ENCODE measurements around the gene CSNK1E.

Gene CSNK1E

DNA sequence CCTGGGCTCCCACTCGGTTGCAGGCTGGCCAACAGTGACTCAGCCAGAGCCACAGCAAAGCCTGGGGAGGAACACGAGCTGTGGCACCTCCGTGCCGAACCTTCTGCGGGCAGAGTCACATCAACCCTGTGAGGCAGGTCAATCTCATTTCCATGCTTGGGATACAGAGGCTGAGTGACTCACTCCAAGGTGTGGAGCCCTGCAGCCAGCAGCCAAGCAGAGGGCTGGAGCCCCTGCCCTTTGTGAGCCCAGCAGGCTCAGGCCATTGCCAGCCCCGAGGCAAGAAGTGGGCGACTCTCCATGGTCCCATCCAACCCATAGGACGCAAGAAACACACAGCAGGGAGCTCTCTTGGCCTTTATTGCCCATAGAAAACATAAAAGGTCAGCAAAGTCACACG is 21.4 kb downstream of the CSNK1E start:
- Histone ChIP-seq H3K27ac (ENCODE audit: low read depth, low read length) (no peak overlapping the region), H3K4me1 (ENCODE audit: control insufficient read depth in 5 of 5, insufficient read depth in 5 of 5, low read length in 5 of 5) (peaks cover 9 to 41% (median 30%) of the 10 kb centered on the region in 5 donors)

DNA sequence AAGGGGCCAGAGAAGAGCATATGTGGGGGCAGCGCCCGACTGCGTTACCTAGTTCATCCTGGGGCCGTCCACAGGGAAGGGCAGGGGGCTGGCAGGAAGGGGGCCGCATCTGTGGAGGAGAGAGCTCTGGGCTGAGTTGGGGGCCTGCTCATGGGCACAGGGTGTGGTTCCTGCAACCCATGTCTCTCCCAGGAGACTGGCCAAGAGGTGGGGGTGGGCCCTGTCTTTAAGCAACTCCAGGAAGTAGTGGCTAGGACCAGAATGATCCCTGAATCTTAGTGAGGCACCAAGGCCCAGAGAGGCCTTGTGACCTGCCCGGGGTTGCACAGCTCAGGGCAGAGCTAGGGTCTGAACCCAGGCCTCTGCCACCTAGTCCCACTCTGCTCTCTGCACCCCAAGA is 21.9 kb downstream of the CSNK1E start:
- peak overlapping the region; percentile 16 for H3K27ac ChIP-seq (ENCODE audit: low read depth, low read length)
- peaks cover 9 to 43% (median 31%) of the 10 kb centered on the region in 5 donors for H3K4me1 ChIP-seq (ENCODE audit: control insufficient read depth in 5 of 5, insufficient read depth in 5 of 5, low read length in 5 of 5)
- no peaks in the 10 kb centered on the region for H3K27me3 ChIP-seq (ENCODE audit: control insufficient read depth in 5 of 5, insufficient read depth in 4 of 5, low read length in 5 of 5)
- no peak overlapping the region for H3K4me3 ChIP-seq (ENCODE audit: low read depth in 1 of 5, low read length in 5 of 5)
- no peaks in the 10 kb centered on the region for H3K9me3 ChIP-seq (ENCODE audit: control insufficient read depth in 5 of 5, low read length in 5 of 5)
- peaks cover 0 to 91% (median 89%) of the 10 kb centered on the region in 5 donors for H3K36me3 ChIP-seq (ENCODE audit: control insufficient read depth in 5 of 5, insufficient read depth in 5 of 5, low read length in 5 of 5)
- no peak overlapping the region for H3K9ac ChIP-seq (ENCODE audit: low read length in 5 of 5)

More for the DNA sequence above, 21.4 kb downstream of the CSNK1E start:
- Histone ChIP-seq H3K36me3 (ENCODE audit: control insufficient read depth in 5 of 5, insufficient read depth in 5 of 5, low read length in 5 of 5) (peaks cover 0 to 96% (median 93%) of the 10 kb centered on the region in 5 donors), H3K9ac (ENCODE audit: low read length in 5 of 5) (peak overlapping the region in 1 of 5 donors; percentile 56), H3K9me3 (ENCODE audit: control insufficient read depth in 5 of 5, low read length in 5 of 5) (no peaks in the 10 kb centered on the region), H3K4me3 (ENCODE audit: low read depth in 1 of 5, low read length in 5 of 5) (no peak overlapping the region), H3K27me3 (ENCODE audit: control insufficient read depth in 5 of 5, insufficient read depth in 4 of 5, low read length in 5 of 5) (no peaks in the 10 kb centered on the region)

DNA sequence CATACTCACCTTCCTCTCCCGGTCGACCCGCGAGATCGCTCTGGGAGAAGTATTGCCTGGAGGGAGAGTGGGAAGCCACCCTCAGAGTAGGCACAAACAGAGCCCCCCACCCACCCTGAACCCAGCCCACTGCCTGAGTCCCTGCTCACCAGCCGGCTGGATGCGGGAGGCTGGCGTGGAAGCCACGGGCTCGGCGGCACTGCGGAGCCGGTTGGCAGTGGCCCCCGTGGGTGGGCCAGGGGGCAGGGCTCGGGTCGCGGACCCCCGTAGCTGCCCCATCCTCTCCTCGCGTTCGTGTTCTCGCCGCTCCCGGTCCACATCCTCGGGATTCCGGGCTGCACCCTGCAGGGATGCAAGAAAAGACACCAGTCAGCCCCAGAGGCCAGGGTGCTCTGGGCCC is 23.0 kb downstream of the CSNK1E start:
- peaks cover 14 to 54% (median 42%) of the 10 kb centered on the region in 5 donors for H3K4me1 ChIP-seq (ENCODE audit: control insufficient read depth in 5 of 5, insufficient read depth in 5 of 5, low read length in 5 of 5)
- H3K27me3 ChIP-seq (ENCODE audit: control insufficient read depth in 5 of 5, insufficient read depth in 4 of 5, low read length in 5 of 5), result no peaks in the 10 kb centered on the region
- peak overlapping the region; percentile 50 for H3K27ac ChIP-seq (ENCODE audit: low read depth, low read length)
- peaks cover 0 to 82% (median 79%) of the 10 kb centered on the region in 5 donors for H3K36me3 ChIP-seq (ENCODE audit: control insufficient read depth in 5 of 5, insufficient read depth in 5 of 5, low read length in 5 of 5)
- peak overlapping the region in 1 of 5 donors; percentile 52 for H3K9ac ChIP-seq (ENCODE audit: low read length in 5 of 5)
- H3K4me3 ChIP-seq (ENCODE audit: low read depth in 1 of 5, low read length in 5 of 5), result no peak overlapping the region
- no peaks in the 10 kb centered on the region for H3K9me3 ChIP-seq (ENCODE audit: control insufficient read depth in 5 of 5, low read length in 5 of 5)

DNA sequence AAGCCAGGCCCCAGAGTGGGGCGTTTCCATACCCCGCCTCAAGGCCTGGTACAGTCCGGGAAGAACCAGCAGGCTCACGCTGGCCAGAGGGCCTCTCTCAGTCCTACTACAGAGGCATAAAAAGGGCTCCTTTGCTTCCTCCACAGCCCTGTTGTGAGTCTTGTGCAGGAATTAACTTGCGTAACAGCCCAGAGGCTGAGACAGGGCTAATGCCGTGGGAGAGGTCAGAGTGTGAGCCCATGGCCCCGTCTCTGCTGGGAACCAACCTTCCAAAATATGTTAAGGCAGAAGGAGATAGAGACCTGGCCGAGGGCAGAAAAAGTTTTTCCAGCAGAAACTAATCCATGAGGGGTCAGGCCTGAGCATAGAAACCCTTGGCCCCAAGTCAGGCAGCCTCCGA is 24.5 kb downstream of the CSNK1E start:
- H3K27ac ChIP-seq (ENCODE audit: low read depth, low read length), result peak overlapping the region; percentile 50
- peak overlapping the region in 2 of 5 donors; percentile 42 to 52 for H3K9ac ChIP-seq (ENCODE audit: low read length in 5 of 5)
- peaks cover 14 to 55% (median 42%) of the 10 kb centered on the region in 5 donors for H3K4me1 ChIP-seq (ENCODE audit: control insufficient read depth in 5 of 5, insufficient read depth in 5 of 5, low read length in 5 of 5)
- H3K9me3 ChIP-seq (ENCODE audit: control insufficient read depth in 5 of 5, low read length in 5 of 5), result no peaks in the 10 kb centered on the region
- no peaks in the 10 kb centered on the region for H3K27me3 ChIP-seq (ENCODE audit: control insufficient read depth in 5 of 5, insufficient read depth in 4 of 5, low read length in 5 of 5)
- peaks cover 0 to 71% (median 64%) of the 10 kb centered on the region in 5 donors for H3K36me3 ChIP-seq (ENCODE audit: control insufficient read depth in 5 of 5, insufficient read depth in 5 of 5, low read length in 5 of 5)
- no peak overlapping the region for H3K4me3 ChIP-seq (ENCODE audit: low read depth in 1 of 5, low read length in 5 of 5)

DNA sequence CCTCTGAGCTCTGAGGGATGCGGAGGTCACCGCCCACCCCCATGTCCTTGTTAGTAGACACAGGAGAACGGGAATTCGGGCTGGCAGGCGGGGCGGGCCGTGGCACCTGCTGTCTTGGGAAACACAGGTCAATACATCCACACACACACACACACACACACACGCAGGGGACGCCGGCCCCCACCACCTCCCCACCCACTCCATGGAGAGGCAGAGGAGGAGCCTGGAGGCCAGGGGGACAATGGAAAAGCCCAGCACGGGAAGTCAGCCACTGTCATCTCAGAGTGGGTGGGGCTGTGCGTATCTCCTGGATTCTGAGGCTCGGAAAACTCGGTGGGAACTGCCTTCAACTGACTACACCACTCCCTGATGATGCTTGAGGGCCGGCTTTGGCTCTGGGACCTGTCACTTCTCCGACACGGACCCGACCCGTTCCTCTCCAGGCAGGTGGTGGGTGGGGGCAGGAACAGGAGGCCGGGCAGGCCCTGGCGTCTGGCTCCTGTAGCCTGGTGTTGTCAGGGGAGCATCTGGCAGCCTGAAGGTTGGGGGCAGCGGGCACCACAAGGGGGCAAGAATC is 25.9 kb downstream of the CSNK1E start:
- H3K36me3 ChIP-seq (ENCODE audit: control insufficient read depth in 5 of 5, insufficient read depth in 5 of 5, low read length in 5 of 5), result peaks cover 0 to 57% (median 50%) of the 10 kb centered on the region in 5 donors
- peaks cover 11 to 51% (median 40%) of the 10 kb centered on the region in 5 donors for H3K4me1 ChIP-seq (ENCODE audit: control insufficient read depth in 5 of 5, insufficient read depth in 5 of 5, low read length in 5 of 5)
- H3K4me3 ChIP-seq (ENCODE audit: low read depth in 1 of 5, low read length in 5 of 5), result no peak overlapping the region
- no peaks in the 10 kb centered on the region for H3K27me3 ChIP-seq (ENCODE audit: control insufficient read depth in 5 of 5, insufficient read depth in 4 of 5, low read length in 5 of 5)
- no peaks in the 10 kb centered on the region for H3K9me3 ChIP-seq (ENCODE audit: control insufficient read depth in 5 of 5, low read length in 5 of 5)
- no peak overlapping the region for H3K9ac ChIP-seq (ENCODE audit: low read length in 5 of 5)
- peak overlapping the region; percentile 79 for H3K27ac ChIP-seq (ENCODE audit: low read depth, low read length)

DNA sequence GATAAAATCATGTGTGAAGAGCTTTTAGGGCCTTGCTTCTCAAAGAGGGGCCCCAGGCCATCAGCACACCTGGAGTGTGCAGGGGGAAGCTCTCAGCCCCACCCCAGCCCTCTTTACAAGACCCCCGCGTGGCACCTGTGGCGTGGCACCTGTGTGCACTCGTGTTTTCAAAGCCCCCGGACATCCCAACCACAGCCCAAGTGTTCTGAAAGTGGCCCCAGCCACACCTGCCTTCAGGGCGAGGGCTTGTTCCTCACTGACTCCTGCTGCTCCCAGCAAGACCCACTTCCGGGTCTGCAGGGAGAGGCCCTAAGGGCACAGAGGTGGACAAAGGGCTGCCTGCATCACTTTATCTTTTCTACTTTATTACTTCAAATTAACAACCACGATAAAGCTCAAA is 26.9 kb downstream of the CSNK1E start:
- Histone ChIP-seq H3K9me3 (ENCODE audit: control insufficient read depth in 5 of 5, low read length in 5 of 5) (no peaks in the 10 kb centered on the region), H3K36me3 (ENCODE audit: control insufficient read depth in 5 of 5, insufficient read depth in 5 of 5, low read length in 5 of 5) (peaks cover 0 to 47% (median 41%) of the 10 kb centered on the region in 5 donors), H3K4me1 (ENCODE audit: control insufficient read depth in 5 of 5, insufficient read depth in 5 of 5, low read length in 5 of 5) (peaks cover 9 to 44% (median 37%) of the 10 kb centered on the region in 5 donors), H3K27me3 (ENCODE audit: control insufficient read depth in 5 of 5, insufficient read depth in 4 of 5, low read length in 5 of 5) (no peaks in the 10 kb centered on the region), H3K9ac (ENCODE audit: low read length in 5 of 5) (no peak overlapping the region), H3K27ac (ENCODE audit: low read depth, low read length) (peak overlapping the region; percentile 79), H3K4me3 (ENCODE audit: low read depth in 1 of 5, low read length in 5 of 5) (no peak overlapping the region)

DNA sequence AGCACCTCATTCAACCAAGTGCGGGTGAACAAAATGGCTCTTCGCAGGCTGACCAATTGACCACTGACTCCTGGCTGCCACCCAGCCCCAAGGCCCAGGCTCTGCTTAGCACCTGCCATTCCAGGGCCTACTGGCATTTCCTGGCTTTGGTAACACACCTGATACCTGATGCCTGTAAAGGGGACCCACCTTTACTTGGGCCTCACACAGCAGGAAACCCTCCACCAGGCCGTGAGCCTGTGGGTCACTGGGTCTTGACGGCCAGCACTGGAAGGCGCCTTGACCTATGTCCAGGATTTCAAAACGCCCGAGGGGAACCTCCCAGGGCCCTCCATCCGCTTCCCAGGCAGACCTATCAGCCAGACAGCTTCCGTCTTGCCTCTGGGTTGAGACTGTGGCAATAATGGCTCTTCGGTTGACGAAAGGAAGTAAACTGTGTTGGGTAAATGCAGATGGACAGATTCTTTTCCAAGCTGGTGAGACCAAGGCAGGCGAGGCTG is 27.6 kb downstream of the CSNK1E start:
- H3K27ac ChIP-seq (ENCODE audit: low read depth, low read length), result peak overlapping the region; percentile 79
- H3K36me3 ChIP-seq (ENCODE audit: control insufficient read depth in 5 of 5, insufficient read depth in 5 of 5, low read length in 5 of 5), result peaks cover 0 to 43% (median 34%) of the 10 kb centered on the region in 5 donors
- H3K4me3 ChIP-seq (ENCODE audit: low read depth in 1 of 5, low read length in 5 of 5), result no peak overlapping the region
- H3K4me1 ChIP-seq (ENCODE audit: control insufficient read depth in 5 of 5, insufficient read depth in 5 of 5, low read length in 5 of 5), result peaks cover 9 to 44% (median 37%) of the 10 kb centered on the region in 5 donors
- no peaks in the 10 kb centered on the region for H3K27me3 ChIP-seq (ENCODE audit: control insufficient read depth in 5 of 5, insufficient read depth in 4 of 5, low read length in 5 of 5)
- no peaks in the 10 kb centered on the region for H3K9me3 ChIP-seq (ENCODE audit: control insufficient read depth in 5 of 5, low read length in 5 of 5)
- peak overlapping the region in 3 of 5 donors; percentile 1 to 52 (median 34) for H3K9ac ChIP-seq (ENCODE audit: low read length in 5 of 5)

DNA sequence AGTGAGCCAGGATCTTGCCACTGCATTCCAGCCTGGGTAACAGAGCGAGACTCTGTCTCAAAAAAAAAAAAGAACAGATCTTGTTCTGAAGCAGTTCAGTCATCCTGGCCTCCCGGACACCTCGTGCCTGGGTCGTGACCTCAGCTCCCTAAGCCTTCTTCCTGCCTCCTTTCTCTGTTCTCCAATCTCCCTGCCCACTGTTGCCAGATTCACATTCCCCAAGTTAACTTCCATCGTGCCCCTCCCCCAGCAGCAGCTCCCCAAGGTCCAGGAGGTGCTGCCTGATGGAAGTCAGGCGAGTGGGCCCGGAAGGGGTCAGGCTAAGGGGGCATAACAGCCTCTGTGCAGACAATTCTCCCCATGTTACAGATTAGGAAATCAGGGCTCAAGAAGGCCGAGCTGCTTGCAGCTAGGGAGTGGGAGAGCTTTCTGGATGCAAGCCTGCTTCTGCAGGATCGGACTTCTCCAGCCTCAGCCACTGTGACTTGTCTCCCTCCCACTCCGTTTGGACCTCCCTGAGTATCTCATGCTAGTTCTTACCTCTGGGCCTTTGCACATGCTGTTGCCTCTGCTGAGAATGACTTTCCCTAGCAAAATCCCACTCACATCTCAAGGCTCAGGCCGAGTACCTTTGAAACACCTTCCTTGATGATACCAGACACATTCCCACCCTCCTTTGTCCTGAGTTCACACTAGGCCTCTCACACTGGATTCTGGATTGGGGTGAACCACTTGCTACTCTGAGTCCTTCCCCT is 30.1 kb downstream of the CSNK1E start:
- Histone ChIP-seq H3K4me1 (ENCODE audit: control insufficient read depth in 5 of 5, insufficient read depth in 5 of 5, low read length in 5 of 5) (peaks cover 9 to 32% (median 28%) of the 10 kb centered on the region in 5 donors), H3K9me3 (ENCODE audit: control insufficient read depth in 5 of 5, low read length in 5 of 5) (no peaks in the 10 kb centered on the region), H3K4me3 (ENCODE audit: low read depth in 1 of 5, low read length in 5 of 5) (no peak overlapping the region), H3K27me3 (ENCODE audit: control insufficient read depth in 5 of 5, insufficient read depth in 4 of 5, low read length in 5 of 5) (no peaks in the 10 kb centered on the region), H3K36me3 (ENCODE audit: control insufficient read depth in 5 of 5, insufficient read depth in 5 of 5, low read length in 5 of 5) (peaks cover 0 to 19% (median 10%) of the 10 kb centered on the region in 5 donors), H3K27ac (ENCODE audit: low read depth, low read length) (no peak overlapping the region), H3K9ac (ENCODE audit: low read length in 5 of 5) (no peak overlapping the region)

DNA sequence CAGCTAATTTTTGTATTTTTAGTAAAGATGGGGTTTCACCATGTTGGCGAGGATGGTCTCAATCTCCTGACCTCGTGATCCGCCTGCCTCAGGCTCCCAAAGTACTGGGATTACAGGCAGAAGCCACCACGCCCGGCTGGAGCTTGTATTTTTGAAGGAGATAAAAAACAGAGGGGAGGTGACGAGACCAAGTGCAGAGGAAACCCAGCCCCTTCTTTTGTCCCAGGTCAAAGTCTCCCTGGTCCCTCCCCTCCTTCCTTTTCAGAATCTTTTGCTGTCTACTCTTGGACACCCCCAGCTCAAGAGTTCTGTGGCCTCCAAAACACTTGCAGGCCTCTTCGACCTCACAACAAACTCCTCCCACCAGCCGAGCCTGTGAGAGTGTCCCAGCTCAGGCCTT is 32.2 kb downstream of the CSNK1E start:
- peaks cover 0 to 8% (median under 1%) of the 10 kb centered on the region in 5 donors for H3K36me3 ChIP-seq (ENCODE audit: control insufficient read depth in 5 of 5, insufficient read depth in 5 of 5, low read length in 5 of 5)
- H3K9me3 ChIP-seq (ENCODE audit: control insufficient read depth in 5 of 5, low read length in 5 of 5), result no peaks in the 10 kb centered on the region
- no peak overlapping the region for H3K9ac ChIP-seq (ENCODE audit: low read length in 5 of 5)
- peaks cover 7 to 25% (median 22%) of the 10 kb centered on the region in 5 donors for H3K4me1 ChIP-seq (ENCODE audit: control insufficient read depth in 5 of 5, insufficient read depth in 5 of 5, low read length in 5 of 5)
- no peak overlapping the region for H3K27ac ChIP-seq (ENCODE audit: low read depth, low read length)
- H3K27me3 ChIP-seq (ENCODE audit: control insufficient read depth in 5 of 5, insufficient read depth in 4 of 5, low read length in 5 of 5), result no peaks in the 10 kb centered on the region
- H3K4me3 ChIP-seq (ENCODE audit: low read depth in 1 of 5, low read length in 5 of 5), result no peak overlapping the region

DNA sequence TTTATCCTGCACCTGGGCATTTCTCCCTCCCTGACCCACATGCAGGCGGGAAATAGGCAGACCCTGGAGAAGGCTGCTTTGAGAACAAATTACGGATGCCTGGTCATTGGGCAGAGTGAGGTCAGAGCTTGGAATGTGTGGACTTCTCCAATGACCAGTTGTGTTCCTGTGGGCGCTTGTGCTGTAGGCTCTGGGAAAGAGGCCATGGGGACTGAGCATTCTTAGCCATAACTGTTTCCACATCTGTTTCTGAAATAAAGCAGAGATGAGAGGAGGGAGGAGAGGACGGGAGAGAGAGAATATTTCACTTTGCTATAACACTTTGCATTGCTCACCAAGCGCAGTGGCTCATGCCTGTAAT is 33.2 kb downstream of the CSNK1E start:
- Histone ChIP-seq H3K9ac (ENCODE audit: low read length in 5 of 5) (no peak overlapping the region), H3K27ac (ENCODE audit: low read depth, low read length) (peak overlapping the region; percentile 41), H3K4me3 (ENCODE audit: low read depth in 1 of 5, low read length in 5 of 5) (no peak overlapping the region), H3K9me3 (ENCODE audit: control insufficient read depth in 5 of 5, low read length in 5 of 5) (no peaks in the 10 kb centered on the region), H3K36me3 (ENCODE audit: control insufficient read depth in 5 of 5, insufficient read depth in 5 of 5, low read length in 5 of 5) (peaks cover 0 to 4% (median 0%) of the 10 kb centered on the region in 5 donors), H3K4me1 (ENCODE audit: control insufficient read depth in 5 of 5, insufficient read depth in 5 of 5, low read length in 5 of 5) (peaks cover 4 to 16% (median 13%) of the 10 kb centered on the region in 5 donors), H3K27me3 (ENCODE audit: control insufficient read depth in 5 of 5, insufficient read depth in 4 of 5, low read length in 5 of 5) (no peaks in the 10 kb centered on the region)
